COLO668 (cell line): Measurements from ENCODE around the gene IQSEC1.

Experiments
- DNase-seq: peaks from one replicate; lab custom pipeline; 2025; ENCODE audit not compliant: unreplicated experiment; lab: John Stamatoyannopoulos, UW

IQSEC1 gene

GRCh38 chr3:13018043-13018451, 55.2 kb downstream of the IQSEC1 start:
- DNase-seq, result peak; percentile 64

GRCh38 chr3:13017361-13018042, 55.7 kb downstream of the IQSEC1 start:
- no peak for DNase-seq

GRCh38 chr3:13016721-13017255, 56.4 kb downstream of the IQSEC1 start:
- no peak for DNase-seq

GRCh38 chr3:13016083-13016720, 57.0 kb downstream of the IQSEC1 start:
- peak; percentile 63 for DNase-seq

GRCh38 chr3:13015286-13016082, 57.7 kb downstream of the IQSEC1 start:
- DNase-seq, result peak; percentile 75

- no peak for DNase-seq
Measured at GRCh38 chr3:13014755-13015285, 58.4 kb downstream of the IQSEC1 start.

GRCh38 chr3:13013994-13014754, 59.1 kb downstream of the IQSEC1 start:
- DNase-seq, result no peak

GRCh38 chr3:13013566-13013965, 59.7 kb downstream of the IQSEC1 start:
- DNase-seq, result no peak

- DNase-seq, result no peak
Measured at GRCh38 chr3:13013151-13013561, 60.1 kb downstream of the IQSEC1 start.

GRCh38 chr3:13012221-13012691, 61.0 kb downstream of the IQSEC1 start:
- DNase-seq, result peak; percentile 31

GRCh38 chr3:13011573-13012220, 61.5 kb downstream of the IQSEC1 start:
- peak; percentile 66 for DNase-seq

- no peak for DNase-seq
Measured at GRCh38 chr3:13010780-13011572, 62.3 kb downstream of the IQSEC1 start.

GRCh38 chr3:13009946-13010315, 63.3 kb downstream of the IQSEC1 start:
- no peak for DNase-seq

- DNase-seq, result no peak
Measured at GRCh38 chr3:13009132-13009945, 63.9 kb downstream of the IQSEC1 start.

- no peak for DNase-seq
Measured at GRCh38 chr3:13008155-13008995, 64.9 kb downstream of the IQSEC1 start.

GRCh38 chr3:13007251-13007941, 65.8 kb downstream of the IQSEC1 start:
- DNase-seq, result no peak
